ENCODE data around the gene CFAP43. TPM values are rescaled to one million over a fixed set of nuclear protein-coding genes. Genes with fewer than 3 reads are reported as not detected.

Gene CFAP43
- total and polyA plus RNA-seq, 10 of the 15 experiments (the other 5 are each of a cell fraction or from before 2014, with no cell fraction given), result 0.06 to 0.14 (median 0.10) TPM; not detected in 5

DNA sequence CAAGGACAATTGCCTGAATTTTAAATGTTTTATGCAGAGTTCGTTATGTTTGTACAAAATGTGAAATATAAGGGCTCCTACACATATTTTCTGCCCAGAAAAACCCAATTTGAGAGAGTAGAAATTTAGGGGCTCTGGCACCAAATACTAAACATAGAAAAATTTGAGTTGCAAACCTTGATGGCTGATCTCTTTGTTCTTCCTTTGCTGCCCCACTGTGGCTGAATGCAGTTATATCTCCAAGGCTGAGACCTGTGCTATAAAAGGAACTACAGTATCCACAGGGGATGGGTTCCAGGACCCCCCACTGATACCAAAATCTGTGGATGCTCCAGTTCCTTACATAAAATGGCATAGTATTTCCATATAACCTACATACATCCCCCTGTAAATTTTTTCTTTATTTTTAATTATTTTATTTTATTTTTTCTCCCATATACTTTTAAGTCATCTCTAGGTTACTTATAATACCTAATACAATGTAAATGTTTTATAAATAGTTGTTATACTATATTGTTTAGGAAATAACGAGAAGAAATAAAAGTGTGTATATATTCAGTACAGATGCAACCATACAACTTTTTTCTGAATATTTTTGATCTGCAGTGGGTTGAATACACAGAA, 22.5 kb downstream of the CFAP43 start:
- Histone ChIP-seq H3K4me3 (no peak overlapping the region), H3K4me2 (ENCODE audit: control insufficient read depth, insufficient read depth) (no peak overlapping the region), H3K79me2 (ENCODE audit: control insufficient read depth, insufficient read depth, low read length) (no peaks in the 10 kb centered on the region), H3K4me1 (ENCODE audit: control insufficient read depth, insufficient read depth, low read length) (no peaks in the 10 kb centered on the region), H3K9ac (ENCODE audit: control insufficient read depth, insufficient read depth, low read length) (no peak overlapping the region), H4K20me1 (ENCODE audit: control insufficient read depth, insufficient read depth) (no peaks in the 10 kb centered on the region), H3K27ac (ENCODE audit: control insufficient read depth, insufficient read depth) (no peak overlapping the region), H2AFZ (ENCODE audit: control insufficient read depth, low read depth, low read length) (no peak overlapping the region), H3K27me3 (replicated peaks in 1 of 2; ENCODE audit: control insufficient read depth in 2 of 2, insufficient read depth in 2 of 2, low read length in 1 of 2) (no peaks in the 10 kb centered on the region; a peak in 3 of 4 replicates), H3K9me3 (replicated peaks; ENCODE audit: control insufficient read depth, insufficient read depth, low read length) (no peaks in the 10 kb centered on the region), H3K36me3 (ENCODE audit: control insufficient read depth in 2 of 2, insufficient read depth in 2 of 2, low read length in 1 of 2) (no peaks in the 10 kb centered on the region)
- CTCF ChIA-PET, result interaction anchor here (0.8 to 1.9 kb wide), 4 partner anchors 164 to 497 kb away, joined by 3 to 11 read pairs (median 6); no protein-coding TSS in a partner anchor
- ATAC-seq (peak; percentile 82), FAIRE-seq (peak; percentile 18), DNase-seq (ENCODE audit: low read depth, low spot score) (no peak)
- in situ Hi-C loops (cut with MboI), result loop anchor here (5.0 to 10.0 kb wide), 2 partner anchors 317 to 495 kb away; no protein-coding TSS in a partner anchor
- SMC1A ChIA-PET (ENCODE audit: uncharacterized antibody, unreplicated experiment), result interaction anchor here (1.8 kb wide), 1 partner anchor 322 kb away, joined by 11 read pairs; no protein-coding TSS in a partner anchor
- WGBS (ENCODE audit: insufficient coverage, insufficient replicate concordance, low lambda C conversion rate, missing lambda C conversion rate), result 0% methylated on average over 2 of the region's 2 CpGs
- TF ChIP-seq NFIC (IDR thresholded peaks at IDR 0.05; ENCODE audit: low read depth, low read length) (no peak), ZNF384 (IDR thresholded peaks at IDR 0.05; ENCODE audit: borderline replicate concordance, low read depth, low read length) (no peak), SMC3 (IDR thresholded peaks at IDR 0.05; ENCODE audit: borderline replicate concordance, low read length) (peak; percentile 66; the same call in 1 of the 2 replicates), RAD21 (IDR thresholded peaks at IDR 0.05; ENCODE audit: insufficient read depth, low read depth, low read length) (peak; percentile 63), YY1 (IDR thresholded peaks at IDR 0.05; ENCODE audit: low read depth, low read length) (peak; percentile 51; the same call in 1 of the 2 replicates), STAT3 (IDR thresholded peaks at IDR 0.05; ENCODE audit: low read depth, low read length) (no peak)
- TF ChIP-seq, protein P1, sequence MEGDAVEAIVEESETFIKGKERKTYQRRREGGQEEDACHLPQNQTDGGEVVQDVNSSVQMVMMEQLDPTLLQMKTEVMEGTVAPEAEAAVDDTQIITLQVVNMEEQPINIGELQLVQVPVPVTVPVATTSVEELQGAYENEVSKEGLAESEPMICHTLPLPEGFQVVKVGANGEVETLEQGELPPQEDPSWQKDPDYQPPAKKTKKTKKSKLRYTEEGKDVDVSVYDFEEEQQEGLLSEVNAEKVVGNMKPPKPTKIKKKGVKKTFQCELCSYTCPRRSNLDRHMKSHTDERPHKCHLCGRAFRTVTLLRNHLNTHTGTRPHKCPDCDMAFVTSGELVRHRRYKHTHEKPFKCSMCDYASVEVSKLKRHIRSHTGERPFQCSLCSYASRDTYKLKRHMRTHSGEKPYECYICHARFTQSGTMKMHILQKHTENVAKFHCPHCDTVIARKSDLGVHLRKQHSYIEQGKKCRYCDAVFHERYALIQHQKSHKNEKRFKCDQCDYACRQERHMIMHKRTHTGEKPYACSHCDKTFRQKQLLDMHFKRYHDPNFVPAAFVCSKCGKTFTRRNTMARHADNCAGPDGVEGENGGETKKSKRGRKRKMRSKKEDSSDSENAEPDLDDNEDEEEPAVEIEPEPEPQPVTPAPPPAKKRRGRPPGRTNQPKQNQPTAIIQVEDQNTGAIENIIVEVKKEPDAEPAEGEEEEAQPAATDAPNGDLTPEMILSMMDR (IDR thresholded peaks at IDR 0.05 in 2 of 3, conservative IDR thresholded peaks at IDR 0.05 in 1 of 3; ENCODE audit: control insufficient read depth in 2 of 3, extremely low read depth in 1 of 3, insufficient read depth in 1 of 3, low read depth in 3 of 3, low read length in 3 of 3), result peak; percentile 48 to 58 (median 51); a peak in 5 of 6 replicates
- RAD21 ChIA-PET (ENCODE audit: unreplicated experiment), result interaction anchor here (1.0 to 1.6 kb wide), 2 partner anchors 86 to 321 kb away, joined by 7 to 10 read pairs; no protein-coding TSS in a partner anchor
- no TSS peak for BruUV-seq (replicated peaks)
- intact Hi-C loops (cut with micrococcal nuclease; ENCODE audit: unreplicated experiment), result loop anchor here (1.0 to 5.0 kb wide), 3 partner anchors 164 to 497 kb away; no protein-coding TSS in a partner anchor
- POLR2A ChIA-PET, result no interaction called here

All from GM12878 (cell line).